Subcutaneous abdominal adipose tissue (tissue), 5 donors: Measurements from ENCODE around the gene MTAP.
"Not testable (repeated sequence)": the region's sequence is repeated elsewhere in the genome, so short reads cannot be mapped to it uniquely, and the experiment has no call there.

Experiments
- H3K27ac ChIP-seq: one replicate; pipeline ENCODE4 v1.7.0; 2013; ENCODE audit warnings: low read depth, mild to moderate bottlenecking, inconsistent platforms, low read length, moderate library complexity
- H3K27me3 ChIP-seq, 5 donors: one replicate each; pipeline ENCODE4 v1.7.0; 2013; ENCODE audit warnings: low read length in 5 of 5, inconsistent platforms in 1 of 5; ENCODE audit not compliant: control insufficient read depth in 5 of 5, insufficient read depth in 4 of 5
- H3K36me3 ChIP-seq, 5 donors: one replicate each; pipeline ENCODE4 v1.7.0; 2013; ENCODE audit warnings: low read length in 5 of 5; ENCODE audit not compliant: control insufficient read depth in 5 of 5, insufficient read depth in 5 of 5
- H3K4me1 ChIP-seq, 5 donors: one replicate each; pipeline ENCODE4 v1.7.0; 2013; ENCODE audit warnings: low read length in 5 of 5, mild to moderate bottlenecking in 3 of 5, moderate library complexity in 1 of 5; ENCODE audit not compliant: control insufficient read depth in 5 of 5, insufficient read depth in 5 of 5
- H3K4me3 ChIP-seq, 5 donors: one replicate each; pipeline ENCODE4 v1.7.0; 2013; ENCODE audit warnings: low read length in 5 of 5, low read depth in 1 of 5
- H3K9ac ChIP-seq, 5 donors: one replicate each; pipeline ENCODE4 v1.7.0; 2013; ENCODE audit warnings: low read length in 5 of 5, mild to moderate bottlenecking in 4 of 5, moderate library complexity in 3 of 5
- H3K9me3 ChIP-seq, 5 donors: one replicate each; pipeline ENCODE4 v1.7.0; 2013; ENCODE audit warnings: low read length in 5 of 5; ENCODE audit not compliant: control insufficient read depth in 5 of 5
- donor health status: healthy.
- donor health status: healthy.
- donor health status: healthy.
- donor health status: healthy.
- donor health status: healthy.

Gene MTAP

DNA sequence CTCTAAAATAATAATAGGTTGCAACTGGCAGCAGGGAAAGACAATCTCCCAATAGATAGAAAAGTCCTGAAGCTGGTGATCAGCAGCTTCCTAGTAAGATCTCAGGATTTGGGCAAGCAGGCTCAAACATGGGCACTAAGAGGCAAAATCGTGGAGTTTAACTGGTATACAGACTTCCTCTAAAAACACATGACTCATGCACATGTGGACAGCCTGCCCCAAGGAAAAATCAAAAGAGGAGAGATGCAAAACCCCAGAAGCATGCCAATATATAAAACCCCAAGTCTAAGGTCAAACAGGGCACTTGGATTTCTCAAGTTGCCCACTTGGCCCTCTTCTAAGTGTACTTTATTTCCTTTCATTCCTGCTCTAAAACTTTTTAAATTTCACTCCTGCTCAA, 129.0 kb downstream of the MTAP start:
- Histone ChIP-seq H3K9me3 (no peaks in the 10 kb centered on the region), H3K4me3 (no peak overlapping the region), H3K27ac (no peak overlapping the region), H3K9ac (no peak overlapping the region), H3K4me1 (no peaks in the 10 kb centered on the region), H3K27me3 (no peaks in the 10 kb centered on the region), H3K36me3 (peaks cover 2 to 19% (median 9%) of the 10 kb centered on the region in 5 donors)

DNA sequence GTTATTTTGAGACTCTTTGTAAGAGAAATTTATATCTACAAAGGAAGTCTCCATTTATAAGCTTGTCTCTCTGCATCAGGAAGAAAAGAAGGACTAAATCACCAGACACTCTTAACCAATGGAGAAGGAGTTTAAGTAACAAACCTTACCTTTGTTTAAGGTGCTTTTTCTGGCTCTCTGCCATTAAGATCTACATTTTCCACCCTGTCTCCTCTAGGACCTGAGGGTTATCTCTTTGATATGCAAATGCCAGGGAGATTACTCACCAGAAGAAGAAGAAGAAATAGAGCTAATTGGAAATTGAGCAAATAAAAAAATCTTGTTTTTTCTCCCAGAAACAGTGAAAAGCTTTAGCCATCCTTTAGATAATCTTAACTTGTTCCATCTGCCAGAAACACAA, 130.8 kb downstream of the MTAP start:
- Histone ChIP-seq H3K4me3 (no peak overlapping the region), H3K36me3 (peaks cover 2 to 19% (median 9%) of the 10 kb centered on the region in 5 donors), H3K4me1 (no peaks in the 10 kb centered on the region), H3K9ac (no peak overlapping the region), H3K9me3 (no peaks in the 10 kb centered on the region), H3K27me3 (no peaks in the 10 kb centered on the region), H3K27ac (no peak overlapping the region)

GRCh38 chr9:21933865-21934264, 131.4 kb downstream of the MTAP start:
- Histone ChIP-seq H3K4me1 (no peaks in the 10 kb centered on the region), H3K9me3 (no peaks in the 10 kb centered on the region), H3K27me3 (no peaks in the 10 kb centered on the region), H3K4me3 (no peak overlapping the region), H3K27ac (no peak overlapping the region), H3K36me3 (peaks cover 2 to 19% (median 9%) of the 10 kb centered on the region in 5 donors), H3K9ac (no peak overlapping the region)

DNA sequence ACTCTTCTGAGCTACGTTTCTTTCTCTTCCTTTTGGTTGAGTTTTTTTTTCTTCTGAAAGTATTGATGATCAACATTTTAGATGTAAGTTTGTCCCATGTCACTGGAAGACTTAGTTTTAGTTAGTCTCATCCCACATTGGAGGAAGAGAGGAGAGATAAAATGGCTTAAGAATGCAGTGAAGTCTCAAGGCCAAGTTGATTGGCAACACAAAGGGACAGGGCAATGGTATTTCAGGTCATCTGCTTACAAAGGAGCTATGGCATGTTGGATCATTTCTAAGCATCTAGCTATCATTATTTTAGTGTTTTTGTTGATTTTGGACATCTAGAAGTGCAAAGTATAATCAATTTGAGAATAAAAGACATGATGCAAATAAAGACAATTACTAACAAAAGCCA, 133.2 kb downstream of the MTAP start:
- Histone ChIP-seq H3K4me1 (no peaks in the 10 kb centered on the region), H3K27ac (no peak overlapping the region), H3K4me3 (no peak overlapping the region), H3K27me3 (no peaks in the 10 kb centered on the region), H3K36me3 (peaks cover 2 to 19% (median 9%) of the 10 kb centered on the region in 5 donors), H3K9me3 (no peaks in the 10 kb centered on the region), H3K9ac (no peak overlapping the region)

DNA sequence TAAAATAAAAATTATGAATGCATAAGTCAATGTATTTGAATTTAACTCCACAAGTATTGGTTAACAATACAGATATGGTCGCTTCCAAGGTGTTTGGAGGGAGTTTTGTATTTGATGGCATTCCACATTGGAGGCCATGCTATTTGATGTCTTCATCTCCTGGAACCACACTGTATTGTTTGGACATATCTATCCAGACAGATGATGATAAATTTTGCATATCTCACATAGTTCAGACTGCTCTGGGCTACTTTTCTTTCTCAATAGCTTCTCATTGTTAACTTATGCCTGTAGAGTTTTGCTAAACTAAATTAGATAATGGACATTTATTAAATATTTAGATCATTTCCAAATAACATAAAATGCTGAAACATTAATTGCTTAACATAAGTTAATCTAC, 133.7 kb downstream of the MTAP start:
- Histone ChIP-seq H3K4me3 (no peak overlapping the region), H3K9me3 (no peaks in the 10 kb centered on the region), H3K9ac (no peak overlapping the region), H3K27ac (no peak overlapping the region), H3K27me3 (no peaks in the 10 kb centered on the region), H3K4me1 (no peaks in the 10 kb centered on the region), H3K36me3 (peaks cover 2 to 14% (median 6%) of the 10 kb centered on the region in 5 donors)

- Histone ChIP-seq H3K9me3 (no peaks in the 10 kb centered on the region), H3K4me3 (no peak overlapping the region), H3K4me1 (no peaks in the 10 kb centered on the region), H3K9ac (no peak overlapping the region), H3K27me3 (no peaks in the 10 kb centered on the region), H3K27ac (no peak overlapping the region), H3K36me3 (no peaks in the 10 kb centered on the region)
These were observed 139.0 kb downstream of the MTAP start for GRCh38 chr9:21941337-21941995.

- H3K36me3 ChIP-seq, result no peaks in the 10 kb centered on the region
- no peak overlapping the region for H3K4me3 ChIP-seq
- H3K9ac ChIP-seq, result no peak overlapping the region
- H3K4me1 ChIP-seq, result no peaks in the 10 kb centered on the region
- H3K27ac ChIP-seq, result no peak overlapping the region
- H3K9me3 ChIP-seq, result no peaks in the 10 kb centered on the region
- H3K27me3 ChIP-seq, result no peaks in the 10 kb centered on the region
These were observed 141.0 kb downstream of the MTAP start for GRCh38 chr9:21943464-21943863.

DNA sequence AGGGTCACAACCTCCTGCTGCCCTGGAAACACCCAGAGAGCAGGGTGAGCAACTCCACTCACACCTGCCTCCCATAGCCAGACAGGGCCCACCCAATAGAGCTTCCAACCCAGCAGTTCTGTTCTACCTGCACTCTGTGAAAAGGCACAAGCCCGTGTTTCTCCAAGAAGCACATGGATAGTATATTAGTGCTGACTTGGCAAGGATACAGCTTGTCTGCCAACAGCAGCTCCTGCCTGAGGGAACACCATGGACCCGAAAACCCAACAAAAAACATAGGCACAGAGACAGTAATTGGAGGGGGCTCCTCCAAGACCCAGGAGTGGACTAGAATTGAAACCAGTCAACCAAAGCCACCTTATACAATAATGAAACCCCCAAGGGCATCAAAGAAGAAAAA, 143.2 kb downstream of the MTAP start:
- Histone ChIP-seq H3K36me3 (no peaks in the 10 kb centered on the region), H3K9me3 (no peaks in the 10 kb centered on the region), H3K9ac (no peak overlapping the region), H3K4me1 (no peaks in the 10 kb centered on the region), H3K27me3 (no peaks in the 10 kb centered on the region), H3K4me3 (no peak overlapping the region), H3K27ac (no peak overlapping the region)

GRCh38 chr9:21958833-21959232, 156.4 kb downstream of the MTAP start:
- no peaks in the 10 kb centered on the region for H3K36me3 ChIP-seq
- no peak overlapping the region for H3K4me3 ChIP-seq
- H3K4me1 ChIP-seq, result no peaks in the 10 kb centered on the region
- H3K9ac ChIP-seq, result no peak overlapping the region
- peaks cover 0 to 3% (median 0%) of the 10 kb centered on the region in 5 donors for H3K27me3 ChIP-seq
- H3K27ac ChIP-seq, result no peak overlapping the region
- H3K9me3 ChIP-seq, result peaks cover 0 to 2% (median 0%) of the 10 kb centered on the region in 5 donors

DNA sequence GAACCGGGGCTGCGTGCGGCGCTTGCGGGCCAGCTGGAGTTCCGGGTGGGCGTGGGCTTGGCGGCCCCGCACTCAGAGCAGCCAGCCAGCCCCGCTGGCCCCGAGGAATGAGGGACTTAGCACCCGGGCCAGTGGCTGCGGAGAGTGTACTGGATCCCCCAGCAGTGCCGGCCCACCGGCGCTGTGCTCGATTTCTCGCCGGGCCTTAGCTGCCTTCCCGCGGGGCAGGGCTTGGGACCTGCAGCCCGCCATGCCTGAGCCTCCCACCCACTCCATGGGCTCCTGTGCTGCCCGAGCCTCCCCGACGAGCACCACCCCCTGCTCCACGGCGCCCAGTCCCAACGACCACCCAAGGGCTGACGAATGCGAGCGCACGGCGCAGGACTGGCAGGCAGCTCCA, 156.8 kb downstream of the MTAP start:
- H3K36me3 ChIP-seq, H3K9me3 ChIP-seq, H3K4me3 ChIP-seq, H3K4me1 ChIP-seq, H3K27me3 ChIP-seq, H3K27ac ChIP-seq, H3K9ac ChIP-seq: not testable (repeated sequence)
